Measurements from ENCODE around the gene MYO18B.

GRCh38 chr22:26047920-26048319 is 305.9 kb downstream of the MYO18B start:
- TF ChIP-seq ZNF274 (IDR thresholded peaks at IDR 0.05; ENCODE audit: low read depth, low read length) (no peak), SUZ12 (IDR thresholded peaks at IDR 0.05; ENCODE audit: extremely low read depth, insufficient read depth, insufficient read length) (no peak)
